ENCODE results near the gene ZNF273. TPM values are rescaled to one million over a fixed set of nuclear protein-coding genes. Genes with fewer than 3 reads are reported as not detected.
"Not testable (repeated sequence)": the region's sequence is repeated elsewhere in the genome, so short reads cannot be mapped to it uniquely, and the experiment has no call there.

Gene ZNF273
- total RNA-seq, 4 donors from 2014 or later = 0.29 to 9.3 (median 2.3) TPM

- no peak overlapping the region for H3K27ac ChIP-seq
- H3K4me1 ChIP-seq = no peaks in the 10 kb centered on the region
- H3K27me3 ChIP-seq = no peaks in the 10 kb centered on the region
- intact Hi-C loops (cut with DNase I; ENCODE audit: low total_unique reads) (no loop called here), in situ Hi-C loops (cut with MboI; ENCODE audit: low sequenced_read_pairs in 4 of 4) (no loop called here)
- ATAC-seq (no peak), DNase-seq (no peak)
- no peaks in the 10 kb centered on the region for H3K9me3 ChIP-seq
- H3K36me3 ChIP-seq = peaks cover 0 to 2% of the 10 kb centered on the region in 2 donors
- no peak overlapping the region for H3K4me3 ChIP-seq
- TF ChIP-seq, protein P1, sequence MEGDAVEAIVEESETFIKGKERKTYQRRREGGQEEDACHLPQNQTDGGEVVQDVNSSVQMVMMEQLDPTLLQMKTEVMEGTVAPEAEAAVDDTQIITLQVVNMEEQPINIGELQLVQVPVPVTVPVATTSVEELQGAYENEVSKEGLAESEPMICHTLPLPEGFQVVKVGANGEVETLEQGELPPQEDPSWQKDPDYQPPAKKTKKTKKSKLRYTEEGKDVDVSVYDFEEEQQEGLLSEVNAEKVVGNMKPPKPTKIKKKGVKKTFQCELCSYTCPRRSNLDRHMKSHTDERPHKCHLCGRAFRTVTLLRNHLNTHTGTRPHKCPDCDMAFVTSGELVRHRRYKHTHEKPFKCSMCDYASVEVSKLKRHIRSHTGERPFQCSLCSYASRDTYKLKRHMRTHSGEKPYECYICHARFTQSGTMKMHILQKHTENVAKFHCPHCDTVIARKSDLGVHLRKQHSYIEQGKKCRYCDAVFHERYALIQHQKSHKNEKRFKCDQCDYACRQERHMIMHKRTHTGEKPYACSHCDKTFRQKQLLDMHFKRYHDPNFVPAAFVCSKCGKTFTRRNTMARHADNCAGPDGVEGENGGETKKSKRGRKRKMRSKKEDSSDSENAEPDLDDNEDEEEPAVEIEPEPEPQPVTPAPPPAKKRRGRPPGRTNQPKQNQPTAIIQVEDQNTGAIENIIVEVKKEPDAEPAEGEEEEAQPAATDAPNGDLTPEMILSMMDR (IDR thresholded peaks at IDR 0.05 in 4 of 5, conservative IDR thresholded peaks at IDR 0.05 in 1 of 5) = no peak
- no peak for TF ChIP-seq POLR2A (IDR thresholded peaks at IDR 0.05)
Observed at GRCh38 chr7:64934478-64934877, 31.4 kb downstream of the ZNF273 start.

GRCh38 chr7:64938540-64938939 is 35.5 kb downstream of the ZNF273 start:
- H3K9me3 ChIP-seq = no peaks in the 10 kb centered on the region
- DNase-seq (no peak), ATAC-seq (no peak)
- peaks cover 0 to 2% (median 1%) of the 10 kb centered on the region in 3 donors for H3K27me3 ChIP-seq
- no peak overlapping the region for H3K27ac ChIP-seq
- intact Hi-C loops (cut with DNase I; ENCODE audit: low total_unique reads) (no loop called here), in situ Hi-C loops (cut with MboI; ENCODE audit: low sequenced_read_pairs in 4 of 4) (no loop called here)
- no peaks in the 10 kb centered on the region for H3K36me3 ChIP-seq
- TF ChIP-seq, protein P1 (IDR thresholded peaks at IDR 0.05 in 4 of 5, conservative IDR thresholded peaks at IDR 0.05 in 1 of 5) = no peak
- TF ChIP-seq POLR2A (IDR thresholded peaks at IDR 0.05) = no peak
- no peaks in the 10 kb centered on the region for H3K4me1 ChIP-seq
- H3K4me3 ChIP-seq = no peak overlapping the region

GRCh38 chr7:64940021-64940420 is 36.9 kb downstream of the ZNF273 start:
- in situ Hi-C loops (cut with MboI; ENCODE audit: low sequenced_read_pairs in 4 of 4) = loop anchor here in 1 of 4 donors (10.0 kb wide), 1 partner anchor 365 kb away; no protein-coding TSS in a partner anchor
- intact Hi-C loops (cut with DNase I; ENCODE audit: low total_unique reads) = not testable (repeated sequence)

DNA sequence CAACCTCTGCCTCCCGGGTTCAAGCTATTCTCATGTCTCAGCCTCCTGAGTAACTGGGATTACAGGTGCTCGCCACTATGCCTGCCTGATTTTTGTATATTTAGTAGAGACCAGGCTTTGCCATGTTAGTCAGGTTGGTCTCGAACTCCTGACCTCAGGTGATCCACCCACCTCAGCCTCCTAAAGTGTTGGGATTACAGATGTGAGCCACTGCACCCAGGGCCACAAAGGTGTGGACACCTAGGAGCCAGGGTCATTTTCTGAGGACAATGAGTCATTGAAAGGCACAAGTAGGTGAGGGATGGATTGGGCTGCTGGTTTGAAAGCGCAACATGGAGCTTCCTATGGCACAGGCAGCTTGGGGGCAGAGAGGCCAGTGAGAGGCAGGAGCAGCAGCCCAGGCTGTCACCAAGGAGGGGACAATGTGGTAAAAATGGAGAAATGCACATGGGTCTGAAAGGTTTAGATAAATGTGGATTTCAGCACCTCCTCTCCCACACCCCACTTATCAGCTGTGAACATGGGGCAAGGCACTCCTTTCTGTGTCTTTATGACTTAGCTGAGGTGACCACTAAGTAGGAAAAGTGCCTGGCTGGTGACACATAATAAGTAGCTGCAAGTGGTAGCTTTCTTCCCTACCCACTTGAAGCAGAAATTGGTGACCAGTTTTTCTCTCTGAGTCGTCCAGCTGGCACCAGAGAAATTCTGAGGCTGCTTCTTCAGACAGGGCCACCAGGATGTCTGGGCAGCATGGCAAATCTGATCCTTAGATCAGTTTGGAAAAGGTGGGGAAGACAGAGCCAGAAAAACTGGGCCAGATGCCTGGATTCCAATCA is 41.8 kb downstream of the ZNF273 start:
- H3K4me3 ChIP-seq; ATAC-seq; H3K36me3 ChIP-seq; H3K27ac ChIP-seq; H3K9me3 ChIP-seq; intact Hi-C loops (cut with DNase I; ENCODE audit: low total_unique reads); DNase-seq: not testable (repeated sequence)
- Histone ChIP-seq H3K4me1 (peaks cover 4 to 11% of the 10 kb centered on the region in 2 donors), H3K27me3 (peaks cover 7 to 20% (median 11%) of the 10 kb centered on the region in 3 donors)
- in situ Hi-C loops (cut with MboI; ENCODE audit: low sequenced_read_pairs in 4 of 4) = loop anchor here in 1 of 4 donors (10.0 kb wide), 1 partner anchor 360 kb away; no protein-coding TSS in a partner anchor

More at GRCh38 chr7:64940021-64940420, 36.9 kb downstream of the ZNF273 start:
- H3K27ac ChIP-seq, H3K4me3 ChIP-seq, H3K36me3 ChIP-seq, H3K27me3 ChIP-seq, H3K9me3 ChIP-seq, DNase-seq, ATAC-seq, H3K4me1 ChIP-seq: not testable (repeated sequence)

DNA sequence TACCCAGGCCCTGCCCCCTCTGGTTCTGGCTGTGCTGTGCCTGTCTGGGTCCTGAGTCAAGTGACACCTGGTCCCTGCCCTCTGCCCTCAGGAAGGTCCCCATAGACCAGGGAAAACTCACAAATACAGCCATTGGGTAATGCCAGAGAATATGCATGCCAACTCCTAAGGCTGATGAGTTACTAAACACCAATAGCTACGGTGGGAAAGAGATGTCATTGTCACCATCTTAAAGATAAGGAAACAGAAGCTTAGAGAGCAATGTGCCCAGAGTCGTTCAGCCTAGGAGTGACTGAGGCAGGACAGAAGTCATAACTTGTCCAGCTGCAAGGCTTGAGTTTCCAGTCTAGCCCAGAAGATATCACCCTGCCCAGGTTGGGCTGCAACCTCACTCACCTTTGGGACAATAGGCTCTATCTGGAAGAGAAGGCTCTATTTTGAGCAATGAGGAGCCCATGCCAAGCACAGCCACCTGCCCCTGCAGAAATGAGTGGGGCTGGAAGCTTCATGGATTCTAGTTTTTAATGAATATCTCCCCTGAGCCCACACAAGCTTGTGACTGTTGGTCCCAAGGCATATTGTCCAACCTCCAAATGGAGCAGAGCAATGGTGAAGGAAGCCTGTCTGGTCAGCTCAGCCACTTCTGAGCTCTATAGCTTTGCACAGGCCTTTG is 42.6 kb downstream of the ZNF273 start:
- no peak for TF ChIP-seq POLR2A (IDR thresholded peaks at IDR 0.05)
- TF ChIP-seq, protein P1 (IDR thresholded peaks at IDR 0.05 in 4 of 5, conservative IDR thresholded peaks at IDR 0.05 in 1 of 5) = no peak
- in situ Hi-C loops (cut with MboI; ENCODE audit: low sequenced_read_pairs in 4 of 4) (loop anchor here in 1 of 4 donors (10.0 kb wide), 1 partner anchor 359 kb away; no protein-coding TSS in a partner anchor), intact Hi-C loops (cut with DNase I; ENCODE audit: low total_unique reads) (no loop called here)
- ATAC-seq = no peak
- peaks cover 4 to 11% of the 10 kb centered on the region in 2 donors for H3K4me1 ChIP-seq
- H3K4me3 ChIP-seq = no peak overlapping the region
- H3K27ac ChIP-seq = no peak overlapping the region
- no peaks in the 10 kb centered on the region for H3K9me3 ChIP-seq
- DNase-seq = peak in 1 of 2 donors; percentile 3
- no peaks in the 10 kb centered on the region for H3K36me3 ChIP-seq
- peaks cover 7 to 20% (median 11%) of the 10 kb centered on the region in 3 donors for H3K27me3 ChIP-seq
